Smooth muscle cell (in vitro differentiated cells): ENCODE measurements around the gene OR6C76. TPM values are rescaled to one million over a fixed set of nuclear protein-coding genes. Genes with fewer than 3 reads are reported as not detected.

Experiments used
- DNase-seq: peaks from one replicate; lab custom pipeline; 2025; ENCODE audit not compliant: unreplicated experiment; lab: John Stamatoyannopoulos, UW
- H2AFZ ChIP-seq: fragments of 200-600 bp; sonication (generic); 2 replicates; pipeline ENCODE4 v1.6.0; 2016; ENCODE audit warnings: antibody characterized with exemption, low read depth, mild to moderate bottlenecking
- H3F3A ChIP-seq: fragments of 200-600 bp; sonication (generic); 2 replicates; pipeline ENCODE4 v1.6.0; 2017; ENCODE audit warnings: antibody characterized with exemption, low read depth
- H3K27ac ChIP-seq: fragments of 200-600 bp; sonication (generic); 2 replicates; pipeline ENCODE4 v1.5.1; 2016; ENCODE audit warnings: low read depth, mild to moderate bottlenecking
- H3K27me3 ChIP-seq: fragments of 200-600 bp; sonication (generic); 2 replicates; pipeline ENCODE4 v1.6.1; 2016; ENCODE audit warnings: low read depth, mild to moderate bottlenecking
- H3K36me3 ChIP-seq: fragments of 200-600 bp; sonication (generic); 2 replicates; pipeline ENCODE4 v1.5.1; 2016; ENCODE audit warnings: low read depth
- H3K4me1 ChIP-seq: fragments of 200-600 bp; sonication (generic); 2 replicates; pipeline ENCODE4 v1.5.1; 2016; ENCODE audit warnings: low read depth
- H3K4me2 ChIP-seq: fragments of 200-600 bp; sonication (generic); 2 replicates; pipeline ENCODE4 v1.6.0; 2016; ENCODE audit warnings: mild to moderate bottlenecking
- H3K4me3 ChIP-seq: fragments of 200-600 bp; sonication (generic); 2 replicates; pipeline ENCODE4 v1.5.1; 2016; ENCODE audit warnings: mild to moderate bottlenecking
- H3K79me2 ChIP-seq: fragments of 200-600 bp; sonication (generic); 2 replicates; pipeline ENCODE4 v1.6.0; 2016; ENCODE audit warnings: low read depth, mild to moderate bottlenecking
- H3K9ac ChIP-seq: fragments of 200-600 bp; sonication (generic); 2 replicates; pipeline ENCODE4 v1.6.0; 2016; ENCODE audit warnings: low read depth
- H3K9me3 ChIP-seq: fragments of 200-600 bp; sonication (generic); replicated peaks from 2 replicates; pipeline ENCODE4 v1.5.1; 2016; ENCODE audit warnings: low read depth
- H4K20me1 ChIP-seq: fragments of 200-600 bp; sonication (generic); 2 replicates; pipeline ENCODE4 v1.6.0; 2016; ENCODE audit warnings: low read depth
- WGBS: methylation state at CpG from one replicate; pipeline ENCODE4 v1.1.7; 2016; ENCODE audit warnings: low lambda C conversion rate; 5-methylcytosine and 5-hydroxymethylcytosine counted together
- polyA plus RNA-seq: library from polyadenylated mRNA; unstranded; fragments of >200 nt; fragmentation: Nextera tagmentation; extraction: Ambion mirVana; gene quantifications from 2 replicates; pipeline ENCODE4 v1.2.1, GENCODE V29; 2016
- total RNA-seq: library from RNA; depleted of rRNA; stranded (reverse); fragments of >200 nt; gene quantifications from 2 replicates; pipeline ENCODE4 v1.2.3, GENCODE V29; 2014
- TF ChIP-seq, protein P1 (sequence below): fragments of 200-600 bp; sonication (generic); IDR thresholded peaks from 2 replicates; pipeline ENCODE4 v1.5.1; 2017; ENCODE audit warnings: borderline replicate concordance, mild to moderate bottlenecking, antibody characterized with exemption; ENCODE audit not compliant: insufficient read depth, poor library complexity, severe bottlenecking

The OR6C76 gene
- total and polyA plus RNA-seq, 2 experiments from 2014 or later = not detected

DNA sequence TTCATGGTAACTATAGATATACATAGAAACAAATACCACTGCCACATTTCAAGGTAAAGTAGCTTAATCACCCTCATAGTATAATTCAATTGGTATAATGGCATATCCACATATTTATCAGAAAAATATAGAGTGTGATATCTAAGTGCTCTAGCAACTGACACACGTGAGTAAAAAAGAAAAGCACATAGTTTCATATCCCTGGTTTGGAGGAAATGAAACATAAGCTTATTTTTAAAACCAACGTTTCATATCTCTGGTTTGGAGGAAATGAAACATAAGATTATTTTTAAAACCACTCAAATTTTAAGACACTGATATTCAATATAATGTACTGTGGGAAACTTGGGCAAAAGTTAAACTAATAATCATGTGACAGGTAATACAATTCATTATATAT lies 41.8 kb downstream of the OR6C76 start:
- WGBS = 88% methylated on average over 2 of the region's 2 CpGs
- no peak for DNase-seq
- no peaks in the 10 kb centered on the region for H3K4me1 ChIP-seq
- no peaks in the 10 kb centered on the region for H3K27me3 ChIP-seq
- no peak overlapping the region for H2AFZ ChIP-seq
- H3K4me2 ChIP-seq = no peak overlapping the region
- H3K9me3 ChIP-seq = no peaks in the 10 kb centered on the region
- no peaks in the 10 kb centered on the region for H4K20me1 ChIP-seq
- no peak overlapping the region for H3K27ac ChIP-seq
- no peaks in the 10 kb centered on the region for H3K79me2 ChIP-seq
- H3K9ac ChIP-seq = no peak overlapping the region
- H3K4me3 ChIP-seq = no peak overlapping the region
- TF ChIP-seq, protein P1, sequence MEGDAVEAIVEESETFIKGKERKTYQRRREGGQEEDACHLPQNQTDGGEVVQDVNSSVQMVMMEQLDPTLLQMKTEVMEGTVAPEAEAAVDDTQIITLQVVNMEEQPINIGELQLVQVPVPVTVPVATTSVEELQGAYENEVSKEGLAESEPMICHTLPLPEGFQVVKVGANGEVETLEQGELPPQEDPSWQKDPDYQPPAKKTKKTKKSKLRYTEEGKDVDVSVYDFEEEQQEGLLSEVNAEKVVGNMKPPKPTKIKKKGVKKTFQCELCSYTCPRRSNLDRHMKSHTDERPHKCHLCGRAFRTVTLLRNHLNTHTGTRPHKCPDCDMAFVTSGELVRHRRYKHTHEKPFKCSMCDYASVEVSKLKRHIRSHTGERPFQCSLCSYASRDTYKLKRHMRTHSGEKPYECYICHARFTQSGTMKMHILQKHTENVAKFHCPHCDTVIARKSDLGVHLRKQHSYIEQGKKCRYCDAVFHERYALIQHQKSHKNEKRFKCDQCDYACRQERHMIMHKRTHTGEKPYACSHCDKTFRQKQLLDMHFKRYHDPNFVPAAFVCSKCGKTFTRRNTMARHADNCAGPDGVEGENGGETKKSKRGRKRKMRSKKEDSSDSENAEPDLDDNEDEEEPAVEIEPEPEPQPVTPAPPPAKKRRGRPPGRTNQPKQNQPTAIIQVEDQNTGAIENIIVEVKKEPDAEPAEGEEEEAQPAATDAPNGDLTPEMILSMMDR = no peak
- H3K36me3 ChIP-seq = no peaks in the 10 kb centered on the region
- H3F3A ChIP-seq = no peaks in the 10 kb centered on the region

DNA sequence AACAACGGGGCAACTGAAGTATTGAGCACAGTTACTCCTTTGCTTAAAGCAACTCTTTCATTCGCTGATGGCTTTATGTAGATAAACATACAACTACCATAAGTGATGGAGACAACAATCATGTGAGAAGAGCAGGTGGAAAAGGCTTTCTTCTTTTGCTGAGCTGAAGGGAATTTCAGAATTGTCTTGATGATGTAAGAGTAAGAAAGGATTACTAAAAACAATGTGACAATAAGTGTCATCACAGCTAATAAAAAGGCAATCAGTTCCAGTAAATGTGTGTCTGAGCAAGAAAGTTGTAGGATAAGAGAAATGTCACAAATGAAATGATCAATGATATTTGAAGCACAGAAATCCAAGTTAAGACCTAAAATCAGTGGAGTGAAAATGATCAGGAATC lies 43.2 kb downstream of the OR6C76 start:
- Histone ChIP-seq H3K4me3 (no peak overlapping the region), H4K20me1 (no peaks in the 10 kb centered on the region), H3F3A (no peaks in the 10 kb centered on the region), H3K27ac (no peak overlapping the region), H3K36me3 (no peaks in the 10 kb centered on the region), H3K79me2 (no peaks in the 10 kb centered on the region), H3K27me3 (no peaks in the 10 kb centered on the region), H2AFZ (no peak overlapping the region), H3K4me1 (no peaks in the 10 kb centered on the region), H3K9me3 (no peaks in the 10 kb centered on the region), H3K4me2 (no peak overlapping the region), H3K9ac (no peak overlapping the region)
- no peak for DNase-seq
- WGBS = 79% methylated on average over 2 of the region's 2 CpGs
- TF ChIP-seq, protein P1 = no peak

DNA sequence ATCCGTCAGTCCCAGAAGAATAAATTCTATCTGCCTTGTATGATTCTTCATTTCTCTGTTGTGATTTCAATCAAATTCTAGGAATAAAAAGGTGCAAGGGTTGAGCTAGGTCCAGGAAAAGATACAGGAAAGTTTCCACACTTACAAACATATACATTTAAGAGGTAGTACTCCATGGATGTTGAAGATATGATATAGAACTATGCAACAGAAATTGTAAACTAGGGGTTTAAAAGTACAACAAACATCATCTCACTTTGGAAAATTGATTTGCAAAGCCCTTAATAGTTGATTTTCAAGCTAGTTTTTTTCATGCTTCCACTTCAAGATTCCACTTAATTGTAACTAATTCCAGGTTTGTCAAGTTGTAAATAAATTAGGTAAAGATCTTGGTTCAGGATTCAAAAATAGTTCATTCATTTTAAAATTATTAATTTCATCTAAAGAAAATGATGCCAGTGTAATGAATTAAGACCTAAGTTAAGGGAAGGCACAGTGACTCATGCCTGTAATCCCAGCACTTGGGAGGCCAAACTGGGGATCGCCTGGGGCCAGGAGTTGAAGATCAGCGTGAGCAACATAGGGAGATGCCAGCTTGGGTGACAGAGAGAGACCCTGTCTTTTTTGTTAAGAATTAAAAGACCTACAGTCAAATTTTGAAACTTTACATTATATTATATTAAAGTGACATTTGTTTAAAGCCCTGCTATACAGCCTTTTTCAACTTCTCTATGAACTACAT lies 44.2 kb downstream of the OR6C76 start, which contains the start of gene OR6C70:
TSS of gene OR6C70 (minus strand) at position 51 of the 742 bp plus-strand sequence. CDS start at position 51, 0 bp downstream.
- no peak for DNase-seq
- 41% methylated on average over 3 of the region's 3 CpGs for WGBS
- Histone ChIP-seq H3K4me1 (no peaks in the 10 kb centered on the region), H3K27me3 (no peaks in the 10 kb centered on the region), H3K27ac (no peak within 1 kb of the TSS), H3K79me2 (no peaks in the 10 kb centered on the region), H3K36me3 (no peaks in the 10 kb centered on the region), H3K4me3 (no peak within 1 kb of the TSS), H3F3A (no peaks in the 10 kb centered on the region), H4K20me1 (no peaks in the 10 kb centered on the region), H2AFZ (no peak within 1 kb of the TSS), H3K9me3 (no peaks in the 10 kb centered on the region), H3K9ac (no peak within 1 kb of the TSS), H3K4me2 (no peak within 1 kb of the TSS)
- TF ChIP-seq, protein P1 = no peak

DNA sequence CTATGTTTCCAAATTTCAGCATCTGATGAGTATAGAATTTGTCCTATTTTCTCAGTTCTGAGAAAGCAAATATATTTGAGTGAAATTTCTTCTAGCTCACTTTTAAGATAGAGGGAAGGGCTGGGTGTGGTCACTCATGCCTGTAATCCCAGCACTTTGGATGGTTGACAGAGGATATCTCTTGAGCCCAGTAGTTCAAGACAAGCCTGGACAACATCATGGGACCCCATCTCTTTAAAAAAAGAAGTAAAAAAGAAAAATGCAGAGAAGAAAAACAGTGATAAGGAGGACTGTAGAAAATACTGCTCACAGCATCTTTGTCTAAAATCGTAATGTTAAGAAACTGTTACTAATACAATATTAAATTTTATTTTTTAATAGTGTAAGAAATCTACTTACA lies 46.2 kb downstream of the OR6C76 start:
- Histone ChIP-seq H3K4me1 (no peaks in the 10 kb centered on the region), H4K20me1 (no peaks in the 10 kb centered on the region), H3K9me3 (no peaks in the 10 kb centered on the region), H3F3A (no peaks in the 10 kb centered on the region), H3K36me3 (no peaks in the 10 kb centered on the region), H3K9ac (no peak overlapping the region), H2AFZ (no peak overlapping the region), H3K27me3 (no peaks in the 10 kb centered on the region), H3K4me2 (no peak overlapping the region), H3K79me2 (no peaks in the 10 kb centered on the region), H3K27ac (no peak overlapping the region), H3K4me3 (no peak overlapping the region)
- no peak for DNase-seq
- TF ChIP-seq, protein P1 = no peak
- WGBS = 87% methylated on average over 1 of the region's 1 CpG
